ENCODE measurements around the gene SCN4A. TPM values are rescaled to one million over a fixed set of nuclear protein-coding genes. Genes with fewer than 3 reads are reported as not detected.

The SCN4A gene
- total RNA-seq, 1 experiment from 2014 or later = 0.03 TPM

GRCh38 chr17:64009571-64010402, 37.1 kb upstream of the SCN4A start:
- no peaks in the 10 kb centered on the region for H3K4me1 ChIP-seq (ENCODE audit: control insufficient read depth, insufficient read depth, low read length)
- TF ChIP-seq REST (IDR thresholded peaks at IDR 0.05; ENCODE audit: insufficient read depth in 1 of 2, low read depth in 2 of 2, low read length in 1 of 2) (no peak), POLR2AphosphoS5 (IDR thresholded peaks at IDR 0.05; ENCODE audit: low read depth, low read length) (no peak), CTCF (IDR thresholded peaks at IDR 0.05) (no peak), TCF7L2 (IDR thresholded peaks at IDR 0.05; ENCODE audit: low read depth, low read length) (no peak), SIN3A (IDR thresholded peaks at IDR 0.05; ENCODE audit: borderline replicate concordance, insufficient read depth, low read depth, low read length) (no peak)
- ATAC-seq = no peak
- no peak for DNase-seq (ENCODE audit: low read depth, low spot score)
- BruUV-seq (replicated peaks) = no TSS peak
- in situ Hi-C loops (cut with HindIII; ENCODE audit: low pct_unique_long_range_greater_than_20kb, low sequenced_read_pairs) = no loop called here
- ChIA-PET POLR2A (no interaction called here), CTCF (no interaction called here)
- intact Hi-C loops (cut with micrococcal nuclease; ENCODE audit: unreplicated experiment) = no loop called here
- no peaks in the 10 kb centered on the region for H3K9me3 ChIP-seq (ENCODE audit: control insufficient read depth, insufficient read depth, low read depth, low read length)
- no peaks in the 10 kb centered on the region for H3K27me3 ChIP-seq (ENCODE audit: control insufficient read depth, insufficient read depth, low read length)
- H3K4me3 ChIP-seq (ENCODE audit: low read depth in 2 of 2, low read length in 2 of 2) = no peak overlapping the region
- no peaks in the 10 kb centered on the region for H3K36me3 ChIP-seq (ENCODE audit: control insufficient read depth, insufficient read depth, low read length)
- H3K27ac ChIP-seq (ENCODE audit: low read length) = no peak overlapping the region

GRCh38 chr17:64008830-64009229, 36.1 kb upstream of the SCN4A start:
- DNase-seq (ENCODE audit: low read depth, low spot score) = no peak
- ChIA-PET CTCF (no interaction called here), POLR2A (no interaction called here)
- ATAC-seq = no peak
- no peak for TF ChIP-seq REST (IDR thresholded peaks at IDR 0.05; ENCODE audit: insufficient read depth in 1 of 2, low read depth in 2 of 2, low read length in 1 of 2)
- no peak for TF ChIP-seq SIN3A (IDR thresholded peaks at IDR 0.05; ENCODE audit: borderline replicate concordance, insufficient read depth, low read depth, low read length)
- no peak for TF ChIP-seq CTCF (IDR thresholded peaks at IDR 0.05)
- TF ChIP-seq TCF7L2 (IDR thresholded peaks at IDR 0.05; ENCODE audit: low read depth, low read length) = no peak
- no peak for TF ChIP-seq POLR2AphosphoS5 (IDR thresholded peaks at IDR 0.05; ENCODE audit: low read depth, low read length)
- in situ Hi-C loops (cut with HindIII; ENCODE audit: low pct_unique_long_range_greater_than_20kb, low sequenced_read_pairs) = no loop called here
- no peaks in the 10 kb centered on the region for H3K27me3 ChIP-seq (ENCODE audit: control insufficient read depth, insufficient read depth, low read length)
- H3K27ac ChIP-seq (ENCODE audit: low read length) = no peak overlapping the region
- H3K36me3 ChIP-seq (ENCODE audit: control insufficient read depth, insufficient read depth, low read length) = no peaks in the 10 kb centered on the region
- no peaks in the 10 kb centered on the region for H3K4me1 ChIP-seq (ENCODE audit: control insufficient read depth, insufficient read depth, low read length)
- H3K9me3 ChIP-seq (ENCODE audit: control insufficient read depth, insufficient read depth, low read depth, low read length) = no peaks in the 10 kb centered on the region
- intact Hi-C loops (cut with micrococcal nuclease; ENCODE audit: unreplicated experiment) = no loop called here
- H3K4me3 ChIP-seq (ENCODE audit: low read depth in 2 of 2, low read length in 2 of 2) = no peak overlapping the region
- BruUV-seq (replicated peaks) = no TSS peak
